Activated T-helper 17 cell treated with anti-CD3 and anti-CD28 coated beads, Interleukin-2, amount 50 U/mL, for 72 hours (primary cell): Measurements from ENCODE around the gene CRY2. TPM values are rescaled to one million over a fixed set of nuclear protein-coding genes. Genes with fewer than 3 reads are reported as not detected.
"Not testable (repeated sequence)": the region's sequence is repeated elsewhere in the genome, so short reads cannot be mapped to it uniquely, and the experiment has no call there.

Experiments used
- ATAC-seq: fragments of 150-1000 bp; cut with Tn5 transposase; replicated peaks from 2 replicates; pipeline ENCODE4 v1.10.0; 2021; ENCODE audit warnings: mild to moderate bottlenecking, moderate library complexity
- H3K27ac Mint-ChIP-seq: one replicate; pipeline ENCODE4 v1.8.0; 2022; ENCODE audit warnings: mixed read lengths
- H3K27me3 Mint-ChIP-seq: one replicate; pipeline ENCODE4 v1.8.0; 2022; ENCODE audit warnings: mixed read lengths
- H3K36me3 Mint-ChIP-seq: one replicate; pipeline ENCODE4 v1.8.0; 2022; ENCODE audit warnings: low read depth, mild to moderate bottlenecking, mixed read lengths
- H3K4me1 Mint-ChIP-seq: one replicate; pipeline ENCODE4 v1.8.0; 2022; ENCODE audit warnings: mixed read lengths
- H3K4me3 Mint-ChIP-seq: one replicate; pipeline ENCODE4 v1.8.0; 2022; ENCODE audit warnings: mild to moderate bottlenecking, mixed read lengths
- H3K9me3 Mint-ChIP-seq: one replicate; pipeline ENCODE4 v1.8.0; 2022; ENCODE audit warnings: mixed read lengths
- total RNA-seq, 2 donors: library from RNA; stranded (reverse); gene quantifications; one replicate each; pipeline ENCODE4 v1.2.3, GENCODE V29; 2022

The CRY2 gene
- total RNA-seq, 2 donors from 2014 or later = 12.3 to 25.4 TPM

DNA sequence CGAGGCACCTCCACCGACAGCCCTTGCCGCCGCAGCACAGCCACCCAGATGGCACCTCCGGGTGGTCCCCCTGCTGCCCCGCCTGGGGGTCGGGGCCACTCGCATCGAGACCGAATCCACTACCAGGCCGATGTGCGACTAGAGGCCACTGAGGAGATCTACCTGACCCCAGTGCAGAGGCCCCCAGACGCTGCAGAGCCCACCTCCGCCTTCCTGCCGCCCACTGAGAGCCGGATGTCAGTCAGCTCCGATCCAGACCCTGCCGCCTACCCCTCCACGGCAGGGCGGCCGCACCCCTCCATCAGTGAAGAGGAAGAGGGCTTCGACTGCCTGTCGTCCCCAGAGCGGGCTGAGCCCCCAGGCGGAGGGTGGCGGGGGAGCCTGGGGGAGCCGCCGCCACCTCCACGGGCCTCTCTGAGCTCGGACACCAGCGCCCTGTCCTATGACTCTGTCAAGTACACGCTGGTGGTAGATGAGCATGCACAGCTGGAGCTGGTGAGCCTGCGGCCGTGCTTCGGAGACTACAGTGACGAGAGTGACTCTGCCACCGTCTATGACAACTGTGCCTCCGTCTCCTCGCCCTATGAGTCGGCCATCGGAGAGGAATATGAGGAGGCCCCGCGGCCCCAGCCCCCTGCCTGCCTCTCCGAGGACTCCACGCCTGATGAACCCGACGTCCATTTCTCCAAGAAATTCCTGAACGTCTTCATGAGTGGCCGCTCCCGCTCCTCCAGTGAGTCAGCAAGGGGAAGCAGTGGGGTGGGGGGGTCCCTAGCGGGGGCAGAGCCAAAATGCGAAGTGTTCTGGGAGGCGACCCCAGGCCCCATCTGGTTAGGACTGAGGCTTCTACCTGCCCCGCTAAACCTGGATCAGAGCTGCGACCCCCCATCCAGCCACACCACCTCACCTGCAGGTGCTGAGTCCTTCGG is 55.4 kb downstream of the CRY2 start:
- ATAC-seq = no peak
- Mint-ChIP-seq H3K36me3 (no peaks in the 10 kb centered on the region), H3K27ac (no peak overlapping the region), H3K9me3 (no peaks in the 10 kb centered on the region), H3K27me3 (peaks cover 14% of the 10 kb centered on the region), H3K4me3 (no peak overlapping the region), H3K4me1 (no peaks in the 10 kb centered on the region)

DNA sequence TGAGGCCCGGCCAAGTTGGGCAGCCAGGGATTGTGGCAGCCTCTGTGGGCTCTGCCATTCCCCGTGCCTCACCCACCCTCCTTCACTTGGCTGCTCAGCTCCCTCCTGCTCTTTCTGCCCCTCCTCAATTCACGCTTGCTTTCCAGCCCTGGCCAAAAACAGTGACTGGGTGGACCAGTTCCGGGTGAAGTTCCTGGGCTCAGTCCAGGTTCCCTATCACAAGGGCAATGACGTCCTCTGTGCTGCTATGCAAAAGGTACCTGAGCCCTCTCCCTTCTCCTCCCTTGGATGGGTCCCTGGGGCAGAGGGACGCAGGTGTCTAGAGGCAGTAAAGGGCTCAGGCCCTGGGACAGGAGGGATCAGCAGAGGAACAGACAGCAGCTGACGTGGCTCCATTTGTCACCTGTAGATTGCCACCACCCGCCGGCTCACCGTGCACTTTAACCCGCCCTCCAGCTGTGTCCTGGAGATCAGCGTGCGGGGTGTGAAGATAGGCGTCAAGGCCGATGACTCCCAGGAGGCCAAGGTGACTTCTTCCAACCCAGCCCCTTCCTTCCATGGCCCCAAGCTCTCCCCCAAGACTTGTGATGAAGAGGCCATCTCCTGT is 57.1 kb downstream of the CRY2 start:
- Mint-ChIP-seq H3K4me1 (no peaks in the 10 kb centered on the region), H3K27me3 (peaks cover 6% of the 10 kb centered on the region), H3K9me3 (no peaks in the 10 kb centered on the region), H3K4me3 (no peak overlapping the region), H3K27ac (no peak overlapping the region), H3K36me3 (no peaks in the 10 kb centered on the region)
- ATAC-seq = no peak

GRCh38 chr11:45905095-45905494 is 57.8 kb downstream of the CRY2 start:
- no peak overlapping the region for H3K4me3 Mint-ChIP-seq
- peaks cover 6% of the 10 kb centered on the region for H3K27me3 Mint-ChIP-seq
- no peaks in the 10 kb centered on the region for H3K4me1 Mint-ChIP-seq
- no peak for ATAC-seq
- no peaks in the 10 kb centered on the region for H3K36me3 Mint-ChIP-seq
- no peak overlapping the region for H3K27ac Mint-ChIP-seq
- no peaks in the 10 kb centered on the region for H3K9me3 Mint-ChIP-seq

- ATAC-seq, H3K4me1 Mint-ChIP-seq, H3K4me3 Mint-ChIP-seq, H3K9me3 Mint-ChIP-seq, H3K27ac Mint-ChIP-seq, H3K27me3 Mint-ChIP-seq, H3K36me3 Mint-ChIP-seq: not testable (repeated sequence)
Measured at GRCh38 chr11:45905576-45905975, 58.3 kb downstream of the CRY2 start.

DNA sequence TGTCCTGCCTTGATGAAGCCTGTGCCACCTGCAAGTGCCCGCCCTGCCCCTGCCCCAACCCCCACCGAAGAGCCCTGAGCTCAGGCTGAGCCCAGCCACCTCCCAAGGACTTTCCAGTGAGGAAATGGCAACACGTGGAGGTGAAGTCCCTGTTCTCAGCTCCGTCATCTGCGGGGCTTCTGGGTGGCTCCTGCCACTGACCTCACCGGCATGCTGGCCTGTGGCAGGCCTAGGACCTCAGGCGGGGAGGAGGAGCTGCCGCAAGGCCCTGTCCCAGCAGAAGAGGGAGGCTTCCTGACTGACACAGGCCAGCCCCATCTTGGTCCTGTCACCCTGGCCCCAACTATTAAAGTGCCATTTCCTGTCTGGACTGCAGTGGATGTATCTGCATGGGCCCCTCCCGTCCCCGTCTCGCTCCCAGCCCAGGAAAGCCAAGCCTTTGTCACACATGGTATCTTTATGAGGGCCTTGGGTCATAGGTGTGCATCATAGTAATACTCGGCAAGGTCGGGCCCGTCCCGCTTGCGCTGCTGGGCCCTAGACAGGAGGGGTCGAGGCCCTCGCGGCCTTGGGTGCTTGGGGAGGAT is 58.9 kb downstream of the CRY2 start:
- Mint-ChIP-seq H3K27ac (no peak overlapping the region), H3K4me1 (no peaks in the 10 kb centered on the region), H3K4me3 (no peak overlapping the region), H3K9me3 (no peaks in the 10 kb centered on the region), H3K36me3 (peaks cover 8% of the 10 kb centered on the region), H3K27me3 (no peaks in the 10 kb centered on the region)
- peak; percentile 37 for ATAC-seq

- no peak for ATAC-seq
- Mint-ChIP-seq H3K9me3 (no peaks in the 10 kb centered on the region), H3K27me3 (no peaks in the 10 kb centered on the region), H3K36me3 (peaks cover 16% of the 10 kb centered on the region), H3K4me1 (no peaks in the 10 kb centered on the region), H3K4me3 (no peak within 1 kb of the TSS), H3K27ac (peak within 1 kb of the TSS; percentile 36)
Measured at GRCh38 chr11:45906965-45907611, 59.8 kb downstream of the CRY2 start, which contains the start of gene FREY1. FREY1 (minus strand) TSS chr11:45907271; CDS start chr11:45907245, 26 bp downstream.

DNA sequence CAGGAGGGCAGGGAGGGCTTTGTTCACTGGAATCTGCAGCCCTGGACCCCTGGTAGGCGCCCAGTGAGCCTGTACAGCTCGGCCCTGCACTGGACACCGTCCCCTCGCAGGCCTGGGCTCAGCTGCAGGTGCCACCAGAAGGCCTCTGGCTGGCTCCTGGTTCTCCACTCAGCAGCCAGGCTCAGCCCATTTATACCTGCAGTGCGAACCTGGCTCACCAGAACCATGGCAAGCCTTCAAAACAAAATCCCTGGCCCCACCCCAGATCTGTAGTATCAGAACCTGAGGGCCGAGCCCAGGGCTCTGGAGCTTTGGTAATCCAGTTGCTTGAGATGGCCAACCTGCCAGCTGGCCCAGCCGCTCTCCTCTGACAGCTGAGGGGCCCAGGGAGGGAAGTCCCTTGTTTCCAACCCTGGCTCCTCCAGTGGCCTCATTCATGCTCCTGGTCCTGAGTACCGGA is 60.7 kb downstream of the CRY2 start:
- ATAC-seq = no peak
- Mint-ChIP-seq H3K36me3 (peaks cover 17% of the 10 kb centered on the region), H3K4me3 (no peak overlapping the region), H3K27ac (no peak overlapping the region), H3K4me1 (no peaks in the 10 kb centered on the region), H3K27me3 (no peaks in the 10 kb centered on the region), H3K9me3 (no peaks in the 10 kb centered on the region)

DNA sequence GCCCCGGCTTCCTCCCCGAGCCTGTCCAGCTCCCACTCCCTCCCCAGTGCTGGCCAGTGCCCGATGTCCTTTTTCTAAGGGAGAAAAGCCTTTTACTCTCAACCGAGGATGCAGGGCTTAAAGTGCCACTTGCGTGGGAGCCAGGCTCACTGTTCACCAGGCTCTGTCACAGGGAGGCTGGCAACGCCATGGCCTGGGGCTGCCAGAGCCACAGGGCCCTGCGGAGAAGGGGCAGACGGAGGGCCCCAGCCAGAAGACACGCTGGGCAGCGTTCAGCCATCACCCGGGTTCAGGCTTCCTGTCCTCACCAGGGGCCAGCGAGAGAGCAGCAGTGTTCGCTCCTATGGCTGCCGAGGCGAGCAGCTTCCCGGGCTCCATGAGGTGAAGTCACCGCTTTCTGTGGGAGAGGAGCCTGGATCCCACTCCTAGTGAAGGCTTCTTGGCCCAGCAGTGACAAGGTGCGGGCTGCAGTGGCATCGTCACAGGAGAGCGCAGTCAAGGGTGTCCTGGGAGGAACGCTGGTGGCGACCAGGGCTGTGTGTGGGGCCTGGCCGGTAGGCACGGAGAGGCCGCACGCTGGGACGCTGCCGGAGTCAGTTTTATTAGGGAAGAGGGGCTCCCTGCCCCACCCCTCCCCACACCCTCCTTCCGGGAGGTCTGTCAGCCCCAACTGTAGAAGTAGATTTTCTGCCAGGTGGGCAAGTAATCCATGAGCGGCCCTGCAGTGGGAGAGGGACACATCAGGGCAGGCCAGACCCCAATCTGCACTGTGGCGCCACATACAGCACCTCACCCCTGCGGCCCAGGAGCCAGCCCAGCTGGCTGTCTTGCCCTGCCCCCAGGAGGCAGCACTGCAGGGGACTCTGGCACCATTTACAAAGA is 62.6 kb downstream of the CRY2 start:
- Mint-ChIP-seq H3K36me3 (peaks cover 35% of the 10 kb centered on the region), H3K9me3 (no peaks in the 10 kb centered on the region), H3K27ac (no peak overlapping the region), H3K4me1 (no peaks in the 10 kb centered on the region), H3K4me3 (no peak overlapping the region), H3K27me3 (no peaks in the 10 kb centered on the region)
- ATAC-seq = no peak

GRCh38 chr11:45910623-45911022 is 63.3 kb downstream of the CRY2 start:
- Mint-ChIP-seq H3K9me3 (no peaks in the 10 kb centered on the region), H3K4me1 (no peaks in the 10 kb centered on the region), H3K27ac (no peak overlapping the region), H3K36me3 (peaks cover 43% of the 10 kb centered on the region), H3K4me3 (no peak overlapping the region), H3K27me3 (no peaks in the 10 kb centered on the region)
- no peak for ATAC-seq

DNA sequence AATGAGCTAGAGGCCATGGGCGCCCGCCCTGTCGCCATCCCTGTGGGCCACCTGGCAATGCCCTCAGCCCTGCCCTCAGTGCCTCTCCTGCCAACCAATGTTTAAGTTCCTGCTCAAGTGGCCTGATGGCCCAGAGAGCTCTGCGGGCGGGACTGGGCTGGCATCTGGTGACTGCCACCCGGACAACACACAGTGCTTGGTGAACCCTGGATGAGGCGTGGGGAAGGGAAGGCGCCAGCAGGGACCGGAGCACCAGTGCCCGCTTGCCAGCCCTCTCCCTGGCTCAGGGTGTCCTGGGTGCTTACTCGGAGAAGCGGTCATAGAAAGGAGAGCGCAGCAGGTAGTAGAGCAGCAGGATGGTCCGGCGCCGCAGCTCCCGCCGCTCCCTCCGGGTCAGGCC is 66.2 kb downstream of the CRY2 start:
- H3K27ac Mint-ChIP-seq = no peak overlapping the region
- peaks cover 8% of the 10 kb centered on the region for H3K4me1 Mint-ChIP-seq
- peaks cover 60% of the 10 kb centered on the region for H3K36me3 Mint-ChIP-seq
- no peak for ATAC-seq
- H3K27me3 Mint-ChIP-seq = no peaks in the 10 kb centered on the region
- H3K4me3 Mint-ChIP-seq = no peak overlapping the region
- H3K9me3 Mint-ChIP-seq = no peaks in the 10 kb centered on the region

DNA sequence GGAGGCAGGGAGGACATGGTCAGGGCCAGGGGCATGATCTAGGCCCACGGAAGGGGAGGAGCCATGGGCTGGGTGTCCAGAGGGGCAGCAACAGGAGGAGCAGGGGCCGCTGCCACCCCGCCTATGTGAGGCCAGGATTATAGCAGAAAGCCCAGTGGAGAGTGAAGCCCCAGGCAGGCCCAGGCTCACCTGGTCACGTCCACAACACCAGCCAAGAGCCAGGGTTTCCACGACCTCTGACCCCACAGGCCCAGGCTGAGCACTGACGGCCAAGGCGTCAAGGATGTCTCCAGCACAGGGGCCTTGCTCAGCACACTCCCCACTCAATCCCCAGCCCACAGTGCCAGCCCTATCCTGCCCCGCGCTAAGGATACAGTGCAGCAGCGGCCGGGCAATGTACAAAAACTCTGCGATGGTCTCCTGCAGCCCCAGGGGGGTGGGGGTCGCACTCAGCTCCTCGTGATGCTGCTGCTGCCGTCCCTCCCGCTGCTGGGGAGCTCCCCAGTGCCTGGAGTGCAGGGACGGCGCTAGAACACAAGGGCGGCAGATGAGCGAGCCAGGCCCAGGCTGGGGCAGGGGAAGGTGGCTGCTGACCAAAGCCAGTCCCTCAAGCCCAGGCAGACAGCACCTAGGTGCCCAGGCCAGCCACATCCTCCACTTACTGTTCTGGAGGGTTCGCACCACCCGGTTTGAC is 66.8 kb downstream of the CRY2 start:
- peaks cover 60% of the 10 kb centered on the region for H3K36me3 Mint-ChIP-seq
- H3K4me3 Mint-ChIP-seq = no peak overlapping the region
- no peak overlapping the region for H3K27ac Mint-ChIP-seq
- H3K9me3 Mint-ChIP-seq = no peaks in the 10 kb centered on the region
- ATAC-seq = no peak
- no peaks in the 10 kb centered on the region for H3K27me3 Mint-ChIP-seq
- H3K4me1 Mint-ChIP-seq = peaks cover 10% of the 10 kb centered on the region

GRCh38 chr11:45915446-45915845 is 68.2 kb downstream of the CRY2 start:
- Mint-ChIP-seq H3K4me1 (peaks cover 10% of the 10 kb centered on the region), H3K27ac (no peak overlapping the region), H3K4me3 (peak overlapping the region; percentile 98), H3K9me3 (no peaks in the 10 kb centered on the region), H3K36me3 (peaks cover 58% of the 10 kb centered on the region), H3K27me3 (no peaks in the 10 kb centered on the region)
- ATAC-seq = no peak

DNA sequence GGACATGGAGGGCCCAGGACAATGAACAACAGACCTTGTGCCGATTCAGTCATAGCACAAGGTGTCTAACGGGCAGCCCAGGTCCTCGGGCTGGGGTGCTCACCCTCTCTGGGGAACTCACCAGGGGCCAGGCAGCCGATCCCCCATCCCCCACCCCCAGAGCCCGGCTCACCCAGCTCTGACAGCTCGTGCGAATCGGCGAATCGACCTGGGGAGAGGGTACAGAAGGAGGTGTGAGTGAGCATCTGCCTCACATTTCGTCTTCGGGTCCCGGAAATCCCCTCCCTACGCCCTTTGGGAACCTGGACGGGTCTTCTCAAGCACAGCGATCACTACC is 70.0 kb downstream of the CRY2 start:
- Mint-ChIP-seq H3K4me3 (peak overlapping the region; percentile 98), H3K36me3 (peaks cover 44% of the 10 kb centered on the region), H3K27me3 (no peaks in the 10 kb centered on the region), H3K27ac (peak overlapping the region; percentile 94), H3K9me3 (no peaks in the 10 kb centered on the region), H3K4me1 (peaks cover 10% of the 10 kb centered on the region)
- ATAC-seq = peak; percentile 0
